GM18499 (cell line): Measurements from ENCODE around the gene MTMR12.

ENCODE experiments used
- ATAC-seq: cut with Tn5 transposase; IDR thresholded peaks from one replicate; pipeline ENCODE4 v1.9.1; 2021; ENCODE audit warnings: moderate number of reproducible peaks; ENCODE audit not compliant: insufficient read depth, unreplicated experiment

MTMR12 gene

GRCh38 chr5:32278406-32278805, 34.3 kb downstream of the MTMR12 start:
- ATAC-seq = no peak

GRCh38 chr5:32277798-32278197, 34.9 kb downstream of the MTMR12 start:
- ATAC-seq = no peak

DNA sequence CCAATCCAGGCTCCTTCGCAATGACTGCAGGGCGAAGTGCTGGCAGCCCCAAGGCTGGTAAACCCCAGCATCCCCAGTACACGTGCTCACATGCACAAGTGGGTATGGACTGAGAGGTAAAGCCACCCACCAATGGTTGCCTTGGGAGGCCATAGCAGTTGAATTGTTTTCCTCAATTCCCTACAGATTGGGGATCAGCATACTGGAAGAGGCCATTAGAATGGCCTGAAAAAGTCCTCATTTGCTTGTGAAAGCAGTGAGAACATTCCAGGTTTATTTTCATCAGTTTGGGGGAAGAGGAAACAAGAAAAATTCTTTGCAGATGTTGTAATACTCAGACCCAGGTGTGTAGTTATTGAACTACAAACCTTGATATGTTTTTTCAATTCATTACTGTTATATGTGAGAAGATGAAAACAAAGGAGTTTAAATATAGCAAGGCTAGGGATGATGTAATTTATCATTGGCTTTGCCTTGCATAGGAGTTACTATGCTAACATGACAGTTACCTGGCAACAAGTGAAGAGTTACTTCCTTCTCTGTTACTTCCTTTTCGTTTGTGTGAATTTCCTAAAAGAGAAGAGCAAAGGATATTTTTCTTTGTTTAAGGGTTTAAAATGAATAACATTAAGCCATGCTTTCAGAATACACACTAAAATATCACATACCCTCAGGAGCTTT, 36.4 kb downstream of the MTMR12 start:
- ATAC-seq = peak; percentile 38

- no peak for ATAC-seq
These were observed 37.4 kb downstream of the MTMR12 start for GRCh38 chr5:32275396-32275741.

DNA sequence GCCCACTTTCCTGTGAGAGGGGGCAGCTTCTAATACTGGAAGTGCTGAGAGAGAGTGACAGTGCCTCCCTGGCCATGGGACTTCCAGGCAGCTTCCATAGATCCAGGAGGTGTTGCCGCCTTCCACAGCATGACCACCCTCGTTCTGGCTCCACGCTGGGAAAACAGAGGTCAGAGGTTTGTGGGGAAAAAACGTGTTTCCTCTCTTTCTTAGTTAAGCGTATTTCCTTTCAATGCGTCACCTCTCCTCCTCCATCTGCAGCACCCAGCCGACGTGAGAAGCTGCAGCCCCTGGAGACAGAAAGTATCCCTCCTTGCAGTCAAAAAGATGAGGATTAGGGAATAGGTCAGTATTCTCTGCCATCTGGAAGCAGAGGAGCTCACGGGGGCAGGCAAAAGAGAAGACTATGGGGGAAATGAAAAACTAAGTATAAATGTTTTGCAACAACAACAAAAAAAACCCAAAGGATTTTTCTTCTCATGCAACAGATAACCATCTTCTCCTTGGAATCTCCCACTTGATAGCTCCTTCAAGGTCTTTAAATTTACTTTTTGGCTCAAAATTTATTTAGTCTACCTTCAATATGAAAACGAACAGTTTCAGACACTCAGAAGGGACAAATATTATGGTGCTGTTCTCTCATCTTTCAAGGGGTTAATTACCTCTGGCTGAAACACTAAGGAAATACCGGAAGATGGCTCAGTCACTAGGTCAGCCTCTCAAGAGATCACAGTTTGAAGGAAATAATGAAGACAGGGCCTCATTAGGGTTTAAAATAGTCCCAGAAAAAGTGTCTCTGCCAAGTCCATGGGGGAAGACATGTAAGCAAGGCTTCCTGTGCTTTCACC, 38.0 kb downstream of the MTMR12 start:
- no peak for ATAC-seq

- ATAC-seq = no peak
These were observed 38.9 kb downstream of the MTMR12 start for GRCh38 chr5:32273821-32274220.

DNA sequence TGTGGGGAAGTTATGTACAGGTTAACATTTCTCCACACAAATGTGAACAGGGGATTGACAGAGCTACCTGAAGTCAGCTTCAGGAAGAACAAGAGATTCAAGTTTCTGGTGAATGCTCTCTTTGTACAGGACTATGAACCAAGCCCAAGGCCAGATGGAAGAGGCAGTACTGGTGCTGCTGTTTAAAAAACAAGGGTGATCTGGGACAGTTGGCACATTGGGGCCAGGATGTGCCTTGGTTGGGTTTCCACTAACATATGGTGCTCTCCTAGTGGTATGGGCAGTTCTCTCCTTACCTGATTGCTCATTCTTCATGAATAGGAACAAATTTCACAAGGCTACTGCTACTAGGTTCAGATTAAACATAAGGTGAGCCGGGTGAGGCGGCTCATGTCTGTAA, 40.0 kb downstream of the MTMR12 start:
- no peak for ATAC-seq

GRCh38 chr5:32270946-32271345, 41.8 kb downstream of the MTMR12 start:
- ATAC-seq = no peak

GRCh38 chr5:32270178-32270577, 42.6 kb downstream of the MTMR12 start:
- ATAC-seq = no peak

- ATAC-seq = no peak
These were observed 46.8 kb downstream of the MTMR12 start for GRCh38 chr5:32265902-32266301.

- ATAC-seq = no peak
These were observed 47.7 kb downstream of the MTMR12 start for GRCh38 chr5:32264957-32265572.

DNA sequence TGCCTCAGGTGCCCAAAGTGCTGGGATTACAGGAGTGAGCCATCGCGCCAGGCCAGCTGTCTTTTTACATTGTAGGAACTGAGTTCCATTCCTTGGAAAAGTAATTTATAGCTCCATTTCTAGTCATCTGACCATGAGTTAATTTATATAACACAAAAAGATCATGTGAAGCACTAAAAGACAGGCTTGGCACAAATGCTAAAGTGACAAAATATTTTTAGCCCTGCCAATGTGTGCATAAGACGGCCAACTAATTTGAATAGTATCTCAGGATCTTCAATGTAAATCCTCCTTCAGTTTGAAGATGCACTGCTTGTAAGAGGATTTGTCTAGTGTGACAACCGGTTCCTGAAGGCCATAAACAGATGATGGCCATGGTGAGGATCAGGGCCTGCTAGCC, 49.1 kb downstream of the MTMR12 start:
- no peak for ATAC-seq

DNA sequence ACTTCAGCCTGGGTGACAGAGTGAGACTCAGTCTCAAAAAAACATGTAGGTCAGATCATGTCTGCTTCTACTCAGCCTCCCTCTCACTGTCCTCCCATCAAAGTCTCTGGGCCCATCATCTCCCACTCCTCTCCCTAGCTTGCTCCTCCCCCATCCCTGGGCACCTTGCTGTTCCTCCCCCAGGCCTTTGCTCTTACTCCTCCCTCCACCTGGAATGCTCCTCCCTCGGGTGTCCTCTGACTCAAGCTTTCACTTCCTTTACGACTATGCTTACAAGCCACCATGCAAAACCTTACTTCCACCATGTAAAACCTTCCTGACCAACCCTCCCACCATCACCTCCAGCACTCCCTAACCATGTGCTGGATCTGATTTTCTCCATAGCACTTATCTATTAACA, 51.5 kb downstream of the MTMR12 start:
- ATAC-seq = peak; percentile 82

GRCh38 chr5:32259033-32259432, 53.7 kb downstream of the MTMR12 start:
- ATAC-seq = no peak

GRCh38 chr5:32258424-32258823, 54.3 kb downstream of the MTMR12 start:
- ATAC-seq = no peak

- no peak for ATAC-seq
These were observed 57.2 kb downstream of the MTMR12 start for GRCh38 chr5:32255540-32255900.

DNA sequence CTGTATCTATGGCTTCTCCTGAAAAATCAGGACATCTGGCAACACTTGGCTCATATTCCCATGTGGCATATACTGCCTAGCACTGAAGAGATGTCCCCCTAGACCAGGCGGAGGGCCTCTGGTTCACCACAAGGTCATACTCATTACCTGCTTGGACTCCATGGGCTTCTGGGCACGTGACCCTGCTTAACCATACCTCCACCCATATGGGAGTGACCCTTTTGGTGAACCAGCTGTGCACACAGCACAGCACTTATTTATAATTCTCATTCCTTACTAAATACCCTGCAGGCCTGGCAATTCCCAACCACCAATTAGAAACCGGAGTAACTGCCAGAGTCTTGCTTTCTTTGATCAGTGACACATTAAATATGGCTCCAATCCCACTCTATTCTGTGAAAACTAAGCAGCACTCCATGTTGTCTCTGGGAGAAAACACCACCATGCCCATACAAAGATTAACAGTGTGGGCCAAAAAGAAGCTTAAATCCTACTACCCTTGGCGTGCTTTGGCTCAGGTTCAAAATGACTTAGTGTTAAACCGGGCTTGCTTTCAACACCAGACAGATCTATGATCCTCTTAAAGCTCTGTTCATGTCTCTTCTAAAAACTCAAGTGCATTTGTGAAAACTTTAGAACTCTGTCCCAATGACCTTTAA, 57.7 kb downstream of the MTMR12 start:
- no peak for ATAC-seq

GRCh38 chr5:32251871-32252458, 60.8 kb downstream of the MTMR12 start:
- no peak for ATAC-seq

GRCh38 chr5:32249668-32250067, 63.1 kb downstream of the MTMR12 start:
- ATAC-seq = no peak

DNA sequence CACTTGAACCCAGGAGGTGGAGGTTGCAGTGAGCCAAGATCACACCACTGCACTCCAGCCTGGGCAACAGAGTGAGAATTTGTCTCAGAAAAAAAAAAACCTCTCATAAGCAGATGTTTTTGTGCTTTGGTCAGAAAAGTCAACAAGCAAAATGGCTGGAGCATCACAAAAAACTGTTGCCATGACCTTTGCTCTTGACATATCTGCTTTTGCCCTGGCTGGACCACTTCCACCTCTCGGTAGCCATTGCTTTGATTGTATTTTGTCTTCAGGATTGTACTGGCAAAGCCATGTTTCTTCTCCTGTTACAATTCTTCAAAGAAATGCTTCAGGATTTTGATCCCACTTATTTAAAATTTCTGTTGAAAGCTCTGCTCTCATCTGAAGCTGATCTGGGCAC, 67.0 kb downstream of the MTMR12 start:
- ATAC-seq = no peak

GRCh38 chr5:32244017-32244416, 68.7 kb downstream of the MTMR12 start:
- no peak for ATAC-seq
